Fibroblast of lung (primary cell): Measurements from ENCODE around the gene GCLC. TPM values are rescaled to one million over a fixed set of nuclear protein-coding genes. Genes with fewer than 3 reads are reported as not detected.

Source experiments
- DNase-seq, 2 donors: peaks; one replicate each; pipeline versions ENCODE4 v3.0.0 to v3.0.0-alpha.2; 2010; ENCODE audit warnings: low read depth in 2 of 2
- H2AFZ ChIP-seq: 2 replicates; pipeline ENCODE4 v1.5.1; 2012; ENCODE audit warnings: low read length, control low read depth, inconsistent platforms
- H3K27ac ChIP-seq: 2 replicates; pipeline ENCODE4 v1.5.1; 2011; ENCODE audit warnings: low read length, control low read depth; ENCODE audit not compliant: insufficient read depth
- H3K27me3 ChIP-seq: 2 replicates; pipeline ENCODE4 v1.5.1; 2011; ENCODE audit warnings: mild to moderate bottlenecking, low read length; ENCODE audit not compliant: control insufficient read depth, insufficient read depth
- H3K36me3 ChIP-seq: 2 replicates; pipeline ENCODE4 v1.5.1; 2011; ENCODE audit warnings: low read length; ENCODE audit not compliant: control insufficient read depth, insufficient read depth
- H3K4me1 ChIP-seq: 2 replicates; pipeline ENCODE4 v1.5.1; 2011; ENCODE audit warnings: low read length; ENCODE audit not compliant: control insufficient read depth, insufficient read depth; ENCODE audit errors: extremely low read depth
- H3K4me2 ChIP-seq: 2 replicates; pipeline ENCODE4 v1.5.1; 2011; ENCODE audit warnings: low read length, control low read depth; ENCODE audit not compliant: insufficient read depth; ENCODE audit errors: extremely low read depth
- H3K4me3 ChIP-seq, 4 experiments: fragments of 200-600 bp in 1 of 4; sonication (generic) in 1 of 4; replicated peaks in 1 of 4; 2 replicates each; pipeline ENCODE4 v1.5.1; 2011 to 2016; ENCODE audit warnings: low read length in 4 of 4, low read depth in 3 of 4, mild to moderate bottlenecking in 3 of 4, control low read depth in 2 of 4, inconsistent platforms in 1 of 4, mixed read lengths in 1 of 4; ENCODE audit not compliant: insufficient read depth in 1 of 4; ENCODE audit errors: control extremely low read depth in 1 of 4
- H3K79me2 ChIP-seq: 2 replicates; pipeline ENCODE4 v1.5.1; 2012; ENCODE audit warnings: mild to moderate bottlenecking, low read length, inconsistent platforms; ENCODE audit not compliant: control insufficient read depth, insufficient read depth
- H3K9ac ChIP-seq: 2 replicates; pipeline ENCODE4 v1.5.1; 2011; ENCODE audit warnings: mild to moderate bottlenecking, low read length, control low read depth; ENCODE audit not compliant: insufficient read depth
- H3K9me3 ChIP-seq: 2 replicates; pipeline ENCODE4 v1.5.1; 2012; ENCODE audit warnings: low read depth, low read length; ENCODE audit not compliant: control insufficient read depth, insufficient read depth
- H4K20me1 ChIP-seq: 2 replicates; pipeline ENCODE4 v1.5.1; 2011; ENCODE audit warnings: low read length; ENCODE audit not compliant: control insufficient read depth, insufficient read depth; ENCODE audit errors: extremely low read depth
- EZH2 ChIP-seq: IDR thresholded peaks from 2 replicates; pipeline ENCODE4 v1.5.1; 2012; ENCODE audit warnings: low read length, control low read depth, mild to moderate bottlenecking; ENCODE audit errors: missing control alignments
- polyA plus RNA-seq, 2 donors: library from polyadenylated mRNA; depleted of rRNA in 1 of 2; stranded (reverse) in 1 of 2; unstranded in 1 of 2; fragments of >200 nt; gene quantifications; 2 replicates each; pipeline ENCODE4 v1.2.1, GENCODE V29; 2011 to 2012; ENCODE audit warnings: missing spikeins in 1 of 2
- total RNA-seq: library from RNA; depleted of rRNA; stranded (reverse); fragments of >200 nt; gene quantifications from 2 replicates; pipeline ENCODE4 v1.2.1, GENCODE V29; 2014
- TF ChIP-seq, protein P1 (sequence below), 2 donors: IDR thresholded peaks in 1 of 2; conservative IDR thresholded peaks in 1 of 2; 1 replicate in 1 of 2; 2 replicates in 1 of 2; pipeline ENCODE4 v1.5.1; 2011 to 2012; ENCODE audit warnings: low read length in 2 of 2, control low read depth in 1 of 2, inconsistent platforms in 1 of 2, low read depth in 1 of 2, mild to moderate bottlenecking in 1 of 2

GCLC gene
- total and polyA plus RNA-seq, 2 donors (not counting 1 experiment from before 2014, with no cell fraction given) = 16.0 to 31.4 TPM

DNA sequence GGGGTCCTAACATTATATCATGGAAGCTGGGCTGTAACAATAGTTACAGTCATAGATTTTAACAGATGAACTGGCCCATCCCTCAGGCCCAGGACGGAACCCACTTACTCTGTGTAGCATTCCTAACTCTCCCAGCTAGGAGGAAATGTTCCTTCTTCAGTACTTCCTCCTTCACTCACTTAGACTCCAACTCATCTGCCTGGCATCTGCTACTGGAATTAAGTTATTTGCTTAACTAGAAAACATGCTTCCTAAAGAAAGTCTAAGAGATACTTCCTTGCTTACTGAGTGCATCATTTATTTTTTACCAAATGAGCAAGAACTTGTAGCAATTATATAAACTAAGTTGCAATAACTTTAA lies 20.5 kb downstream of the GCLC start:
- peak overlapping the region; percentile 59 for H3K4me2 ChIP-seq
- no peak overlapping the region for H3K4me3 ChIP-seq
- H3K27me3 ChIP-seq = no peaks in the 10 kb centered on the region
- H3K27ac ChIP-seq = peak overlapping the region; percentile 34
- peak overlapping the region; percentile 58 for H2AFZ ChIP-seq
- H3K9me3 ChIP-seq = no peaks in the 10 kb centered on the region
- peaks cover 7% of the 10 kb centered on the region for H3K4me1 ChIP-seq
- H3K36me3 ChIP-seq = no peaks in the 10 kb centered on the region
- H3K79me2 ChIP-seq = no peaks in the 10 kb centered on the region
- no peak overlapping the region for H3K9ac ChIP-seq
- no peaks in the 10 kb centered on the region for H4K20me1 ChIP-seq
- peak; percentile 51 to 80 for DNase-seq
- TF ChIP-seq, protein P1, sequence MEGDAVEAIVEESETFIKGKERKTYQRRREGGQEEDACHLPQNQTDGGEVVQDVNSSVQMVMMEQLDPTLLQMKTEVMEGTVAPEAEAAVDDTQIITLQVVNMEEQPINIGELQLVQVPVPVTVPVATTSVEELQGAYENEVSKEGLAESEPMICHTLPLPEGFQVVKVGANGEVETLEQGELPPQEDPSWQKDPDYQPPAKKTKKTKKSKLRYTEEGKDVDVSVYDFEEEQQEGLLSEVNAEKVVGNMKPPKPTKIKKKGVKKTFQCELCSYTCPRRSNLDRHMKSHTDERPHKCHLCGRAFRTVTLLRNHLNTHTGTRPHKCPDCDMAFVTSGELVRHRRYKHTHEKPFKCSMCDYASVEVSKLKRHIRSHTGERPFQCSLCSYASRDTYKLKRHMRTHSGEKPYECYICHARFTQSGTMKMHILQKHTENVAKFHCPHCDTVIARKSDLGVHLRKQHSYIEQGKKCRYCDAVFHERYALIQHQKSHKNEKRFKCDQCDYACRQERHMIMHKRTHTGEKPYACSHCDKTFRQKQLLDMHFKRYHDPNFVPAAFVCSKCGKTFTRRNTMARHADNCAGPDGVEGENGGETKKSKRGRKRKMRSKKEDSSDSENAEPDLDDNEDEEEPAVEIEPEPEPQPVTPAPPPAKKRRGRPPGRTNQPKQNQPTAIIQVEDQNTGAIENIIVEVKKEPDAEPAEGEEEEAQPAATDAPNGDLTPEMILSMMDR (conservative IDR thresholded peaks at IDR 0.05 in 1 of 2, IDR thresholded peaks at IDR 0.05 in 1 of 2; ENCODE audit: low read depth in 1 of 2, low read length in 2 of 2) = no peak
- TF ChIP-seq EZH2 = no peak

DNA sequence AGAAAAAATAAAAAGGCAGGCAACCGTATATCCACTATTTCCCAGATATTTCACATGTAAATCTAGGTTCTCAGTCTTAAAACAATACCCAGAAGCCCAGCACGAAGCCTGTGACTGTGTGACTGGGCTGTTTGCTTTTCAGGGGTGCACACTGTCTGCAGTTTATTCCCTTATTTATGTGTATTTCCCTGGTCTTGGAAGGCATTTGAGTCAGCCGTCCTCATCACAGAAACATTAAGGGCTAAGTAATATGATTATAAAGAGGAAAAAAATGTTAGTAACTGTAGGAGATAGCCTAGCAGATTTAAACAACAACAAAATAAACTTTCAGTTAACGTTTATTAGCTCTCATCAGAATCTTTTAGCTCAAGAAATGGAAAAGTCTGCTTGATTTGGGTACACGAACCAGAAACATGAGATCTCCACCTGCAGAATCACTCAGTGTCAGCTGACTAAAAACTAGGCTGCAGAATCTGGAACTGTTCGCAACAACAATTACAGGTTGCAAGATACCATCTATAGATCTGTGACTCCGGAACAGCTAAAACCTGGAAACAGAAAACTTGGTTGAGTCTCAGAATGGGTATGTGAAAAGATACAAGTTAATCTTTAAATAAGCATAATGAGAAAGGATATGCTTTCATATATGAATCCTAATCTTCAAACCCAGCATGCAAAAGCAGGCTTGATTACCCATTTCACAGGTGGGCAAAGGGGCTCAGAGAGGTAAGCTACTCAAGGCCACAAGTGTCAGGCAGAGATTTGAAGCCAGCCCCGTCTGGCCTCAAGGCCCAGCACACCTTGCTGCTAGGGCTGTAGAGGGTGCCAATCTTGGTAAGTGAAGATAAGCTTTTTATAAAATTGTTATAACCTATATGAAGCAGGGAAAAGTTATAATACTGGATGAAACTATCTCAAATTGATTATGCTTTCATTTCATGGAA lies 21.1 kb downstream of the GCLC start:
- peak overlapping the region; percentile 58 for H2AFZ ChIP-seq
- no peaks in the 10 kb centered on the region for H3K79me2 ChIP-seq
- peak overlapping the region; percentile 34 for H3K27ac ChIP-seq
- DNase-seq = no peak
- H3K36me3 ChIP-seq = no peaks in the 10 kb centered on the region
- H3K4me3 ChIP-seq = no peak overlapping the region
- H3K4me1 ChIP-seq = peaks cover 7% of the 10 kb centered on the region
- no peaks in the 10 kb centered on the region for H3K9me3 ChIP-seq
- no peak overlapping the region for H3K9ac ChIP-seq
- no peaks in the 10 kb centered on the region for H3K27me3 ChIP-seq
- no peaks in the 10 kb centered on the region for H4K20me1 ChIP-seq
- TF ChIP-seq, protein P1 (conservative IDR thresholded peaks at IDR 0.05 in 1 of 2, IDR thresholded peaks at IDR 0.05 in 1 of 2; ENCODE audit: low read depth in 1 of 2, low read length in 2 of 2) = no peak
- no peak for TF ChIP-seq EZH2
- H3K4me2 ChIP-seq = peak overlapping the region; percentile 59

DNA sequence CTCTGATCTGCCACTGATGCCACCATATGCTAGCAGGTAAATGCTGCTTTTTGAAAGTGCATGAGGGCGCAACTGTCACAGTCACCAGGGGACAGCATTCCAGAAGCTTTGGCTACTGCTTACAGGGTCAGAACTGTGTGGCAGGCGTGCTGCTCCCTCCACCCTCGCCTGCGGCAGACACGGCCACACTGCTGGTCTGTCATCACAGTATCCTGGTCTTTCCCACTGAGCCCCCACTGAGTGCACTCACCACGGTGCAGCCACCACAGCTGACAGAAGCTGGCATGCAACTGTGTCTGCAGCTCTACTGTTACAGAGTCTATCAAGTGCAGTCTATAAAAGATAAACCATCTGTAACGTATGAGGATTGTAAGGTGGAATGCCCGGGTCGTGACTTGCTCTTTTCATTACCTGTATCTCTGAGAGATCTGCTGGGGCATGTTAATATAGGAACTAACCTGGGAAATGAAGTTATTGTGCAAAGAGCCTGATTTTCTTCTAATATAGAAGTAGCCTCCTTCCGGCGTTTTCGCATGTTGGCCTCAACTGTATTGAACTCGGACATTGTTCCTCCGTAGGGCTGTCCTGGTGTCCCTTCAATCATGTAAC lies 24.5 kb downstream of the GCLC start:
- H3K79me2 ChIP-seq = no peaks in the 10 kb centered on the region
- TF ChIP-seq EZH2 = no peak
- TF ChIP-seq, protein P1 (conservative IDR thresholded peaks at IDR 0.05 in 1 of 2, IDR thresholded peaks at IDR 0.05 in 1 of 2; ENCODE audit: low read depth in 1 of 2, low read length in 2 of 2) = no peak

More for the DNA sequence above, 24.5 kb downstream of the GCLC start:
- DNase-seq = no peak
- Histone ChIP-seq H3K9ac (no peak overlapping the region), H2AFZ (no peak overlapping the region), H3K4me3 (no peak overlapping the region), H3K9me3 (no peaks in the 10 kb centered on the region), H3K27ac (no peak overlapping the region), H3K4me1 (peaks cover 7% of the 10 kb centered on the region), H3K27me3 (no peaks in the 10 kb centered on the region), H3K4me2 (no peak overlapping the region), H3K36me3 (peaks cover 2% of the 10 kb centered on the region), H4K20me1 (no peaks in the 10 kb centered on the region)
